K562 (cell line): Measurements from ENCODE around the gene DIP2A. TPM values are rescaled to one million over a fixed set of nuclear protein-coding genes. Genes with fewer than 3 reads are reported as not detected.

ENCODE experiments used
- ATAC-seq: fragments of 200-7000 bp; cut with Tn5 transposase; 3 replicates; pipeline ENCODE4 v1.9.1; 2020; ENCODE audit warnings: moderate library complexity
- BruUV-seq: library from RNA; stranded (reverse); fragments of 400-500 nt; replicated peaks from 2 replicates; lab custom pipeline; 2021; lab: Mats Ljungman, UMichigan
- CTCF ChIA-PET: fragments of 300-600 bp; formaldehyde crosslinking; extraction: SDS; loops from one replicate; lab custom pipeline; 2021; ENCODE audit warnings: low intra/inter-chr PET ratio; lab: Yijun Ruan, JAX
- POLR2A ChIA-PET: fragments of 300-600, 350-650 bp; sonication (Branson Sonifier 250); formaldehyde crosslinking; extraction: SDS; loops from one replicate; lab custom pipeline; 2021; ENCODE audit warnings: antibody characterized with exemption, inconsistent platforms; lab: Yijun Ruan, JAX
- DNase-seq, 4 experiments: peaks; one replicate each; pipeline versions ENCODE4 v3.0.0 to v3.0.0-alpha.2; 2011 to 2018; ENCODE audit warnings: low spot score in 3 of 4, mixed read lengths in 3 of 4; ENCODE audit errors: extremely low read depth in 1 of 4
- FAIRE-seq: peaks from 2 replicates; lab custom pipeline; 2011; peaks lifted over from hg19 to GRCh38; lab: Jason Lieb, UNC
- H2AFZ ChIP-seq: 2 replicates; pipeline ENCODE4 v1.6.0; 2011; ENCODE audit warnings: low read depth, low read length, control low read depth, inconsistent platforms
- H3K27ac ChIP-seq: fragments of 200-600 bp; 3 replicates; pipeline ENCODE4 v1.8.0; 2011; ENCODE audit warnings: low read depth, mild to moderate bottlenecking, control low read depth, inconsistent platforms, low read length, moderate library complexity, mixed read lengths; ENCODE audit errors: extremely low read depth
- H3K27me3 ChIP-seq, 2 experiments: fragments of 300-600 bp in 1 of 2; 2 replicates in 1 of 2; 3 replicates in 1 of 2; pipeline versions ENCODE4 v1.6.0 to v1.8.0; 2011; ENCODE audit warnings: inconsistent platforms in 2 of 2, low read length in 2 of 2, mild to moderate bottlenecking in 1 of 2, mixed read lengths in 1 of 2, moderate library complexity in 1 of 2; ENCODE audit not compliant: control insufficient read depth in 2 of 2, insufficient read depth in 2 of 2
- H3K36me3 ChIP-seq: fragments of 300-600 bp; 3 replicates; pipeline ENCODE4 v1.8.0; 2011; ENCODE audit warnings: mild to moderate bottlenecking, low read length, inconsistent platforms; ENCODE audit not compliant: control insufficient read depth, insufficient read depth
- H3K4me1 ChIP-seq, 2 experiments: fragments of 200-600 bp in 1 of 2; replicated peaks in 1 of 2; 2 replicates in 1 of 2; 3 replicates in 1 of 2; pipeline versions ENCODE4 v1.5.1 to v1.8.0; 2011; ENCODE audit warnings: inconsistent platforms in 2 of 2, low read length in 2 of 2, mild to moderate bottlenecking in 1 of 2, mixed read lengths in 1 of 2, moderate library complexity in 1 of 2; ENCODE audit not compliant: control insufficient read depth in 2 of 2, insufficient read depth in 2 of 2
- H3K4me2 ChIP-seq: 2 replicates; pipeline ENCODE4 v1.6.1; 2011; ENCODE audit warnings: low read length, control low read depth, inconsistent platforms, mixed read lengths; ENCODE audit not compliant: insufficient read depth
- H3K4me3 ChIP-seq: fragments of 200-600 bp; sonication (generic), shearing (Covaris generic); 2 replicates; pipeline ENCODE4 v1.5.1; 2016; ENCODE audit warnings: control low read depth, inconsistent platforms
- H3K79me2 ChIP-seq: fragments of 200-600 bp; 3 replicates; pipeline ENCODE4 v1.8.0; 2011; ENCODE audit warnings: low read length, inconsistent platforms; ENCODE audit not compliant: control insufficient read depth, insufficient read depth
- H3K9ac ChIP-seq, 2 experiments: 2 replicates each; pipeline versions ENCODE4 v1.6.0 to v1.6.1; 2011; ENCODE audit warnings: low read depth in 2 of 2, low read length in 2 of 2, control low read depth in 1 of 2, inconsistent platforms in 1 of 2, mild to moderate bottlenecking in 1 of 2, mixed read lengths in 1 of 2; ENCODE audit not compliant: insufficient read depth in 1 of 2
- H3K9me1 ChIP-seq: one replicate; pipeline ENCODE4 v1.6.0; 2011; ENCODE audit warnings: inconsistent platforms, mild to moderate bottlenecking, low read length, moderate library complexity; ENCODE audit not compliant: control insufficient read depth, insufficient read depth
- H3K9me3 ChIP-seq: replicated peaks from 2 replicates; pipeline ENCODE4 v1.5.1; 2011; ENCODE audit warnings: low read depth, low read length, inconsistent platforms; ENCODE audit not compliant: control insufficient read depth, insufficient read depth
- H4K20me1 ChIP-seq: replicated peaks from 2 replicates; pipeline ENCODE4 v1.6.1; 2011; ENCODE audit warnings: low read length, inconsistent platforms, mixed read lengths; ENCODE audit not compliant: control insufficient read depth, insufficient read depth
- CBX1 ChIP-seq: sonication (generic); IDR thresholded peaks from 2 replicates; pipeline ENCODE4 v1.6.1; 2016; ENCODE audit warnings: antibody characterized with exemption, low read depth, mild to moderate bottlenecking
- FOSL1 ChIP-seq: fragments of 200-800 bp; sonication (Bioruptor generic); conservative IDR thresholded peaks from 2 replicates; pipeline ENCODE4 v1.6.1; 2016; ENCODE audit warnings: missing genetic modification characterization, missing compliant biosample characterization
- NFXL1 ChIP-seq: fragments of 450-650 bp; formaldehyde crosslinking; IDR thresholded peaks from 2 replicates; pipeline ENCODE4 v1.4.0; 2021; ENCODE audit warnings: mild to moderate bottlenecking
- RB1 ChIP-seq: fragments of 450-650 bp; IDR thresholded peaks from 2 replicates; pipeline ENCODE4 v1.6.1; 2017; ENCODE audit warnings: low read depth, mild to moderate bottlenecking
- ZNF830 ChIP-seq: fragments of 250-450 bp; sonication (Bioruptor Pico); IDR thresholded peaks from 2 replicates; pipeline ENCODE4 v1.5.0; 2021; ENCODE audit warnings: mild to moderate bottlenecking
- WGBS: fragments of 100-300 bp; shearing (Covaris generic); methylation state at CpG from one replicate; pipeline ENCODE4 v1.1.6; 2016; ENCODE audit warnings: low coverage, mixed read lengths; ENCODE audit not compliant: insufficient coverage; ENCODE audit errors: missing lambda C conversion rate; 5-methylcytosine and 5-hydroxymethylcytosine counted together
- in situ Hi-C: fragments of 300-500 bp; cut with MboI; formaldehyde crosslinking; loops from 4 replicates; pipeline ENCODE4 v1.15.0; 2018; ENCODE audit warnings: inconsistent platforms, mixed read lengths
- intact Hi-C: fragments of 100-400 bp; cut with micrococcal nuclease; formaldehyde crosslinking; loops from 2 replicates; pipeline ENCODE4 v1.14.2; 2022
- polyA plus RNA-seq, 8 experiments: library from polyadenylated mRNA; depleted of rRNA in 4 of 8; stranded (reverse) in 5 of 8; unstranded in 3 of 8; fragments of >200 nt; fragmentation: Nextera tagmentation in 2 of 8; fragmentation: Illumina TruSeq in 1 of 8; extraction: Ambion mirVana in 2 of 8; extraction: Trizol in 1 of 8; gene quantifications; 2 replicates each; pipeline versions ENCODE4 v1.2.1 to v1.2.3, GENCODE V29; 2011 to 2014; ENCODE audit warnings: inconsistent platforms in 1 of 8, missing spikeins in 1 of 8
- total RNA-seq, 7 experiments: library from RNA; depleted of rRNA in 6 of 7; stranded (reverse); fragments of >200 nt in 6 of 7; fragmentation: Illumina TruSeq in 2 of 7; extraction: Trizol in 2 of 7; gene quantifications; 2 replicates each; pipeline versions ENCODE4 v1.2.1 to v1.2.3, GENCODE V29; 2011 to 2021; ENCODE audit warnings: low replicate concordance in 1 of 7

Gene DIP2A
- total and polyA plus RNA-seq, 9 of the 15 experiments (the other 6 are each of a cell fraction or from before 2014, with no cell fraction given): 4.3 to 34.5 (median 20.3) TPM

- Histone ChIP-seq H3K4me3 (no peak overlapping the region), H3K4me2 (no peak overlapping the region), H3K36me3 (peaks cover 69% of the 10 kb centered on the region), H3K9me3 (no peaks in the 10 kb centered on the region)
- POLR2A ChIA-PET: interaction anchor here (0.6 to 0.7 kb wide), 2 partner anchors 11 to 210 kb away, joined by 3 to 4 read pairs; no protein-coding TSS in a partner anchor
- in situ Hi-C loops: no loop called here
- DNase-seq: no peak
- no peak for TF ChIP-seq NFXL1
- TF ChIP-seq, all 486 proteins: peak for 0
- Histone ChIP-seq H3K79me2 (no peaks in the 10 kb centered on the region), H3K9me1 (no peaks in the 10 kb centered on the region), H3K9ac (no peak overlapping the region), H3K27ac (no peak overlapping the region), H4K20me1 (no peaks in the 10 kb centered on the region), H3K4me1 (no peaks in the 10 kb centered on the region), H2AFZ (no peak overlapping the region), H3K27me3 (no peaks in the 10 kb centered on the region)
- ATAC-seq (no peak), FAIRE-seq (no peak)
- WGBS: 85% methylated on average over 4 of the region's 4 CpGs
- BruUV-seq: no TSS peak
- intact Hi-C loops: no loop called here
- CTCF ChIA-PET: no interaction called here
These were observed 48.9 kb downstream of the DIP2A start for GRCh38 chr21:46507562-46507961.

- Histone ChIP-seq H3K79me2 (no peaks in the 10 kb centered on the region), H3K4me2 (no peak overlapping the region), H4K20me1 (no peaks in the 10 kb centered on the region), H3K36me3 (peaks cover 58% of the 10 kb centered on the region), H3K9me1 (no peaks in the 10 kb centered on the region), H3K27me3 (no peaks in the 10 kb centered on the region), H3K4me1 (no peaks in the 10 kb centered on the region), H3K27ac (no peak overlapping the region), H2AFZ (no peak overlapping the region), H3K9me3 (no peaks in the 10 kb centered on the region), H3K9ac (no peak overlapping the region), H3K4me3 (no peak overlapping the region)
- CTCF ChIA-PET: no interaction called here
- DNase-seq: no peak
- POLR2A ChIA-PET: interaction anchor here (0.6 to 1.3 kb wide), 3 partner anchors 9 to 77 kb away, joined by 3 to 5 read pairs (median 4); no protein-coding TSS in a partner anchor
- TF ChIP-seq CBX1 (no peak), ZNF830 (no peak), RB1 (no peak), FOSL1 (tag) (peak; percentile 32; the same call in 1 of the 2 replicates)
- intact Hi-C loops (no loop called here), in situ Hi-C loops (no loop called here)
- no peak for ATAC-seq
- no TSS peak for BruUV-seq
- no peak for FAIRE-seq
- WGBS: 74% methylated on average over 11 of the region's 11 CpGs
These were observed 51.2 kb downstream of the DIP2A start for GRCh38 chr21:46509741-46510502.
